ENCODE data around the gene DPEP2. TPM values are rescaled to one million over a fixed set of nuclear protein-coding genes. Genes with fewer than 3 reads are reported as not detected.

Gene DPEP2
- total and polyA plus RNA-seq, 2 of the 13 experiments (the other 11 are each of a cell fraction or from before 2014, with no cell fraction given), result 0.18 TPM; not detected in 1

DNA sequence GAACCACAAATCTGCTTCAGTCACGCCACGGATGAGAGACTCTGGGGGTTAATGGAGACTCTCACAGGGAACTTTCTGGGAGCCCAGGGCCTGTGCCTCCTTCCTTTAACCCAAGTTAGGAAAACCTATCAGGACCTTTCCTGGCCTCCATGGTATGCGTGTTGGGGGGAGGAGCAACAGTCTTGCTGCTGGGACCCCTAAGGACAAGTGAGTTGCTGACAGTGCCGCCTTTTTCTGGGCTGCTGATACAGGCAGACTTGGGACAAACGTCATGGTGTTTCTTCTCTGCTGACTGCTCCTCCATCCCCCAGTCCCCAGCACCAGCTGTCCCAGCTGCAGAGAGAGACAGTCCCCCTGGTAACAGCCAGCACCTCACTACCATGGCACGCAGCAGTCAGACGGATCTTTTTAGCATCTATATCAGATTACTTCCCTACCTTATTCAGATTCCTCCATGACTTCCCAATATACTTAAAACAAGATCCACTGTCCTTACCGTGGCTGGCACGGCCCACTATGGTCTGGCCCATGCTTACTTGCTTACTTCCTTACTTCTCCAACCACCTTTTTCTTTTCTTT is 10.0 kb upstream of the DPEP2 start:
- no peak for FAIRE-seq
- intact Hi-C loops (cut with micrococcal nuclease; ENCODE audit: unreplicated experiment) (no loop called here), in situ Hi-C loops (cut with HindIII; ENCODE audit: extremely low pct_ligation_motif_present, low pct_unique_long_range_greater_than_20kb) (no loop called here)
- Histone ChIP-seq H3K36me3 (replicated peaks in 1 of 2; ENCODE audit: control insufficient read depth in 1 of 2, insufficient read depth in 2 of 2, low read length in 2 of 2) (no peaks in the 10 kb centered on the region), H3K4me3 (replicated peaks in 1 of 3; ENCODE audit: insufficient read depth in 1 of 3, low read depth in 2 of 3, low read length in 3 of 3) (no peak overlapping the region), H3K27ac (ENCODE audit: extremely low read length, insufficient read depth, low read length) (no peak overlapping the region), H3K27me3 (ENCODE audit: control insufficient read depth in 1 of 2, insufficient read depth in 2 of 2, low read length in 2 of 2) (peaks cover 0 to 19% of the 10 kb centered on the region in 2 experiments; a peak in 3 of 5 replicates), H3K4me1 (ENCODE audit: insufficient read depth, low read length) (peaks cover 19% of the 10 kb centered on the region), H3K79me2 (ENCODE audit: insufficient read depth, low read length) (no peaks in the 10 kb centered on the region), H4K20me1 (ENCODE audit: insufficient read depth, low read length) (no peaks in the 10 kb centered on the region), H3K9ac (ENCODE audit: insufficient read depth, low read depth, low read length) (no peak overlapping the region), H3K4me2 (ENCODE audit: low read depth, low read length) (no peak overlapping the region), H3K9me3 (ENCODE audit: low read length) (no peaks in the 10 kb centered on the region), H2AFZ (ENCODE audit: low read length) (no peak overlapping the region)
- WGBS (ENCODE audit: low lambda C conversion rate), result 57% methylated on average over 8 of the region's 9 CpGs
- CTCF ChIA-PET (ENCODE audit: low intra/inter-chr PET ratio, low total read pairs), result no interaction called here
- ATAC-seq, result no peak
- TF ChIP-seq ZNF678 (CRISPR knock-in tag; IDR thresholded peaks at IDR 0.05), result no peak
- no peak for TF ChIP-seq CBX5 (CRISPR knock-in tag; IDR thresholded peaks at IDR 0.05; ENCODE audit: borderline replicate concordance)
- no peak for TF ChIP-seq MTA3 (CRISPR knock-in tag; IDR thresholded peaks at IDR 0.05)
- TF ChIP-seq, protein P1, sequence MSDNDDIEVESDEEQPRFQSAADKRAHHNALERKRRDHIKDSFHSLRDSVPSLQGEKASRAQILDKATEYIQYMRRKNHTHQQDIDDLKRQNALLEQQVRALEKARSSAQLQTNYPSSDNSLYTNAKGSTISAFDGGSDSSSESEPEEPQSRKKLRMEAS (IDR thresholded peaks at IDR 0.05), result no peak
- TF ChIP-seq, protein P2, sequence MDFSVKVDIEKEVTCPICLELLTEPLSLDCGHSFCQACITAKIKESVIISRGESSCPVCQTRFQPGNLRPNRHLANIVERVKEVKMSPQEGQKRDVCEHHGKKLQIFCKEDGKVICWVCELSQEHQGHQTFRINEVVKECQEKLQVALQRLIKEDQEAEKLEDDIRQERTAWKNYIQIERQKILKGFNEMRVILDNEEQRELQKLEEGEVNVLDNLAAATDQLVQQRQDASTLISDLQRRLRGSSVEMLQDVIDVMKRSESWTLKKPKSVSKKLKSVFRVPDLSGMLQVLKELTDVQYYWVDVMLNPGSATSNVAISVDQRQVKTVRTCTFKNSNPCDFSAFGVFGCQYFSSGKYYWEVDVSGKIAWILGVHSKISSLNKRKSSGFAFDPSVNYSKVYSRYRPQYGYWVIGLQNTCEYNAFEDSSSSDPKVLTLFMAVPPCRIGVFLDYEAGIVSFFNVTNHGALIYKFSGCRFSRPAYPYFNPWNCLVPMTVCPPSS (IDR thresholded peaks at IDR 0.05), result no peak
- no peak for TF ChIP-seq HMG20B (CRISPR knock-in tag; conservative IDR thresholded peaks at IDR 0.05)
- TF ChIP-seq, protein P3, sequence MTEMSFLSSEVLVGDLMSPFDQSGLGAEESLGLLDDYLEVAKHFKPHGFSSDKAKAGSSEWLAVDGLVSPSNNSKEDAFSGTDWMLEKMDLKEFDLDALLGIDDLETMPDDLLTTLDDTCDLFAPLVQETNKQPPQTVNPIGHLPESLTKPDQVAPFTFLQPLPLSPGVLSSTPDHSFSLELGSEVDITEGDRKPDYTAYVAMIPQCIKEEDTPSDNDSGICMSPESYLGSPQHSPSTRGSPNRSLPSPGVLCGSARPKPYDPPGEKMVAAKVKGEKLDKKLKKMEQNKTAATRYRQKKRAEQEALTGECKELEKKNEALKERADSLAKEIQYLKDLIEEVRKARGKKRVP (CRISPR knock-in tag; IDR thresholded peaks at IDR 0.05), result no peak
- TF ChIP-seq KDM5A (IDR thresholded peaks at IDR 0.05; ENCODE audit: borderline replicate concordance, low read length), result no peak
- TF ChIP-seq, protein P4, sequence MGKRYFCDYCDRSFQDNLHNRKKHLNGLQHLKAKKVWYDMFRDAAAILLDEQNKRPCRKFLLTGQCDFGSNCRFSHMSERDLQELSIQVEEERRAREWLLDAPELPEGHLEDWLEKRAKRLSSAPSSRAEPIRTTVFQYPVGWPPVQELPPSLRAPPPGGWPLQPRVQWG (CRISPR knock-in tag; IDR thresholded peaks at IDR 0.05; ENCODE audit: borderline replicate concordance, low read depth), result no peak
- TF ChIP-seq ZSCAN22 (CRISPR knock-in tag; IDR thresholded peaks at IDR 0.05), result no peak
- no peak for TF ChIP-seq MYNN (CRISPR knock-in tag; IDR thresholded peaks at IDR 0.05; ENCODE audit: low read depth)
- no peak for TF ChIP-seq LCORL (IDR thresholded peaks at IDR 0.05)
- TF ChIP-seq LCORL (CRISPR knock-in tag; IDR thresholded peaks at IDR 0.05), result no peak
- TF ChIP-seq IRF2 (CRISPR knock-in tag; IDR thresholded peaks at IDR 0.05), result no peak
- POLR2A ChIA-PET, result no interaction called here
- BruUV-seq (replicated peaks), result no TSS peak
- no peak for DNase-seq (ENCODE audit: low spot score)

All from HepG2 (cell line).